BJ (cell line): ENCODE results near the gene APLF. TPM values are rescaled to one million over a fixed set of nuclear protein-coding genes. Genes with fewer than 3 reads are reported as not detected.

Experiments
- CTCF ChIA-PET: fragments of 350-600 bp; formaldehyde crosslinking; extraction: SDS; loops from one replicate; lab custom pipeline; 2021; ENCODE audit warnings: antibody characterized with exemption, inconsistent platforms; lab: Yijun Ruan, JAX
- POLR2A ChIA-PET: fragments of 300-600 bp; sonication (Branson Sonifier 250); formaldehyde crosslinking; extraction: SDS; loops from one replicate; lab custom pipeline; 2021; ENCODE audit warnings: antibody characterized with exemption; lab: Charles Lee
- DNase-seq: peaks from one replicate; pipeline ENCODE4 v3.0.0-alpha.2; 2011; ENCODE audit warnings: low read depth
- H3K27me3 ChIP-seq: 2 replicates; pipeline ENCODE4 v1.6.0; 2011; ENCODE audit warnings: low read length; ENCODE audit not compliant: control insufficient read depth, insufficient read depth
- H3K36me3 ChIP-seq: 2 replicates; pipeline ENCODE4 v1.5.1; 2011; ENCODE audit warnings: low read length; ENCODE audit not compliant: control insufficient read depth, insufficient read depth
- H3K4me3 ChIP-seq: 2 replicates; pipeline ENCODE4 v1.5.1; 2011; ENCODE audit warnings: low read depth, mild to moderate bottlenecking, control low read depth, low read length
- CTCF ChIP-seq: IDR thresholded peaks from 2 replicates; pipeline ENCODE4 v1.5.1; 2011; ENCODE audit warnings: low read depth, mild to moderate bottlenecking, control low read depth, inconsistent platforms, low read length, moderate library complexity; ENCODE audit not compliant: insufficient read depth
- polyA plus RNA-seq: library from polyadenylated mRNA; depleted of rRNA; stranded (reverse); fragments of >200 nt; gene quantifications from 2 replicates; pipeline ENCODE4 v1.2.3, GENCODE V29; 2011

APLF gene
- polyA plus RNA-seq, 1 experiment = 1.2 TPM

- no peak for DNase-seq
- TF ChIP-seq CTCF = no peak
- ChIA-PET CTCF (interaction anchor here (0.6 to 1.5 kb wide), 4 partner anchors 17 to 280 kb away, joined by 3 to 7 read pairs (median 3); no protein-coding TSS in a partner anchor), POLR2A (no interaction called here)
- H3K36me3 ChIP-seq = no peaks in the 10 kb centered on the region
- no peak overlapping the region for H3K4me3 ChIP-seq
- no peaks in the 10 kb centered on the region for H3K27me3 ChIP-seq
Measured at GRCh38 chr2:68506170-68506569, 38.8 kb downstream of the APLF start.

- H3K27me3 ChIP-seq = no peaks in the 10 kb centered on the region
- CTCF ChIA-PET = interaction anchor here (1.4 kb wide), 1 partner anchor 83 kb away, joined by 3 read pairs; no protein-coding TSS in a partner anchor
- no peak for DNase-seq
- POLR2A ChIA-PET = no interaction called here
- no peaks in the 10 kb centered on the region for H3K36me3 ChIP-seq
- no peak overlapping the region for H3K4me3 ChIP-seq
- no peak for TF ChIP-seq CTCF
Measured at GRCh38 chr2:68512326-68512725, 44.9 kb downstream of the APLF start.

DNA sequence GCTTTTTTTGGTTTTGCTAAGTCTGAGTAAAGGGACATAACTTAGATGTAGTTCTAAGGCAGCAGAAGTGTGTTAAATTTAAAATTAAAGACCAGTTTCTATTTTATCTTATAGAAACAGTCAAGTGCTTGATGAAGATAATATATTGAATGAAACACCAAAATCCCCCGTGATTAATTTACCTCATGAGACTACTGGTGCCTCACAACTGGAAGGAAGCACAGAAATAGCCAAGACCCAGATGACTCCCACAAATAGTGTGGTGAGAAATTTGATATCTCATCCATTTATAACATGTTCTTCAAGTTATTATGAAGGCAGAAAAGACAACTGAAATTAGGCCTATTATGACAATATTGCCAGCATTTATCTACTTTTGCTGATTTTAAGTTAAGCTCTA is 45.6 kb downstream of the APLF start:
- no peak overlapping the region for H3K4me3 ChIP-seq
- ChIA-PET POLR2A (no interaction called here), CTCF (interaction anchor here (1.4 kb wide), 1 partner anchor 83 kb away, joined by 3 read pairs; no protein-coding TSS in a partner anchor)

DNA sequence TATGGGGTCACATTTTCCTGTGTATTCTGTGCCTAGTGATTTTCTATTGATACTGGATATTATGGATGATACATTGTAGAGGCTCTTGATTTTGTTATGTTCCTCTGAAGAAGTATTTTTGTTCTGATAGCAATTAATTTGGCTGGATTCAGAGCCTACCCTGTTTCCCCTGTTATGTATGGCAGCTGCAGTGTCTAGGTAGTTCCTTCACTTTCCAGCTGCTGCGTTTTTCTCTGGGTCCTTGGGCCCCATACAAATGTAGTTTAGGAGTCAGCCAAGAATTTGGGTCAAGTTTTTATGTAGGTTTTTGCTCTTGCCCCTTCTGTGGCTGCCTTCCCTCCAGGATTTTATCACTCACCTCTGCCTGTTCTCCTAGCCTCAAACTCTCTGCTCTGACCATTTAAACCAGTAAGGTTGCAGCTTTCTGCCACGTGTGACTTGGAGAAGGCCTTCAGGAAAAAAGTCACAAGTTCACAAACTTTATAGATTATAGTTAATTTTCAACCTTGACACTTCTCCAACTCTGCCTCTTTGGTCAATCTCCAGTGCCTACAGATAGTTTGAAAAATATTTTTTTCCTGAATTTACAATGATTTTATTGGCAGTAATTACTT is 47.0 kb downstream of the APLF start:
- POLR2A ChIA-PET = no interaction called here

More for the DNA sequence above, 45.6 kb downstream of the APLF start:
- DNase-seq = no peak
- Histone ChIP-seq H3K27me3 (no peaks in the 10 kb centered on the region), H3K36me3 (no peaks in the 10 kb centered on the region)
- no peak for TF ChIP-seq CTCF

More for the DNA sequence above, 47.0 kb downstream of the APLF start:
- no peaks in the 10 kb centered on the region for H3K27me3 ChIP-seq
- CTCF ChIA-PET = no interaction called here
- no peak for DNase-seq
- no peak for TF ChIP-seq CTCF
- no peak overlapping the region for H3K4me3 ChIP-seq
- H3K36me3 ChIP-seq = no peaks in the 10 kb centered on the region
